ES-I3 (cell line): ENCODE results near the gene PPT2.

Experiments
- H3K36me3 ChIP-seq: 2 replicates; pipeline ENCODE4 v1.6.1; 2013; ENCODE audit warnings: mild to moderate bottlenecking, low read length, control low read depth, moderate library complexity; ENCODE audit not compliant: insufficient read depth
- H3K4me1 ChIP-seq: 2 replicates; pipeline ENCODE4 v1.6.1; 2013; ENCODE audit warnings: mild to moderate bottlenecking, control low read depth, low read length; ENCODE audit not compliant: insufficient read depth
- H3K9ac ChIP-seq: 2 replicates; pipeline ENCODE4 v1.6.1; 2013; ENCODE audit warnings: low read depth, mild to moderate bottlenecking, low read length, moderate library complexity
- H3K9me3 ChIP-seq: 2 replicates; pipeline ENCODE4 v1.6.1; 2013; ENCODE audit warnings: mild to moderate bottlenecking, low read length, moderate library complexity; ENCODE audit not compliant: control insufficient read depth, insufficient read depth

PPT2 gene

GRCh38 chr6:32152769-32153563 is 975 bp upstream of the PPT2 start:
- H3K36me3 ChIP-seq = peaks cover 4% of the 10 kb centered on the region; the same call in 1 of the 2 replicates
- H3K9me3 ChIP-seq = no peaks in the 10 kb centered on the region
- peak overlapping the region; percentile 86 for H3K9ac ChIP-seq
- H3K4me1 ChIP-seq = peaks cover 15% of the 10 kb centered on the region; the same call in 1 of the 2 replicates

- no peaks in the 10 kb centered on the region for H3K9me3 ChIP-seq
- peaks cover 4% of the 10 kb centered on the region; the same call in 1 of the 2 replicates for H3K36me3 ChIP-seq
- peak overlapping the region; percentile 86 for H3K9ac ChIP-seq
- peaks cover 15% of the 10 kb centered on the region; the same call in 1 of the 2 replicates for H3K4me1 ChIP-seq
Measured at GRCh38 chr6:32154514-32155161, 697 bp downstream of the PPT2 start.

GRCh38 chr6:32156891-32157290 is 3.0 kb downstream of the PPT2 start:
- no peaks in the 10 kb centered on the region for H3K9me3 ChIP-seq
- peaks cover 4% of the 10 kb centered on the region; the same call in 1 of the 2 replicates for H3K36me3 ChIP-seq
- H3K9ac ChIP-seq = no peak overlapping the region
- H3K4me1 ChIP-seq = peaks cover 10% of the 10 kb centered on the region; the same call in 1 of the 2 replicates

GRCh38 chr6:32158052-32158451 is 4.1 kb downstream of the PPT2 start:
- H3K36me3 ChIP-seq = peaks cover 4% of the 10 kb centered on the region; the same call in 1 of the 2 replicates
- no peaks in the 10 kb centered on the region for H3K9me3 ChIP-seq
- 0 out of 2 replicates have a peak, but pooled peaks cover 4% of the 10 kb centered on the region for H3K4me1 ChIP-seq
- H3K9ac ChIP-seq = no peak overlapping the region

GRCh38 chr6:32163559-32164258 is 9.8 kb downstream of the PPT2 start:
- 0 out of 2 replicates have a peak, but pooled peaks cover 5% of the 10 kb centered on the region for H3K36me3 ChIP-seq
- H3K9me3 ChIP-seq = no peaks in the 10 kb centered on the region
- H3K4me1 ChIP-seq = peaks cover 10% of the 10 kb centered on the region; the same call in 1 of the 2 replicates
- no peak overlapping the region for H3K9ac ChIP-seq

- Histone ChIP-seq H3K36me3 (0 out of 2 replicates have a peak, but pooled peaks cover 5% of the 10 kb centered on the region), H3K9ac (no peak within 1 kb of the TSS), H3K4me1 (peaks cover 10% of the 10 kb centered on the region; the same call in 1 of the 2 replicates), H3K9me3 (no peaks in the 10 kb centered on the region)
Measured at GRCh38 chr6:32164295-32164694, 10.4 kb downstream of the PPT2 start, which contains the start of gene EGFL8. Gene EGFL8, plus strand, starts transcription at chr6:32164595. Its CDS starts 1,571 bp downstream, at chr6:32166166.

- Histone ChIP-seq H3K9me3 (no peaks in the 10 kb centered on the region), H3K36me3 (0 out of 2 replicates have a peak, but pooled peaks cover 9% of the 10 kb centered on the region), H3K9ac (no peak overlapping the region), H3K4me1 (peaks cover 10% of the 10 kb centered on the region; the same call in 1 of the 2 replicates)
Measured at GRCh38 chr6:32166411-32167061, 12.6 kb downstream of the PPT2 start.

- Histone ChIP-seq H3K36me3 (0 out of 2 replicates have a peak, but pooled peaks cover 9% of the 10 kb centered on the region), H3K9me3 (no peaks in the 10 kb centered on the region), H3K9ac (peak overlapping the region; percentile 27; the same call in 1 of the 2 replicates), H3K4me1 (peaks cover 10% of the 10 kb centered on the region; the same call in 1 of the 2 replicates)
Measured at GRCh38 chr6:32167154-32167760, 13.3 kb downstream of the PPT2 start.

GRCh38 chr6:32167761-32168262 is 13.9 kb downstream of the PPT2 start:
- H3K4me1 ChIP-seq = peaks cover 10% of the 10 kb centered on the region
- 0 out of 2 replicates have a peak, but pooled peaks cover 9% of the 10 kb centered on the region for H3K36me3 ChIP-seq
- H3K9me3 ChIP-seq = no peaks in the 10 kb centered on the region
- no peak overlapping the region for H3K9ac ChIP-seq

- 0 out of 2 replicates have a peak, but pooled peaks cover 9% of the 10 kb centered on the region for H3K36me3 ChIP-seq
- H3K9me3 ChIP-seq = no peaks in the 10 kb centered on the region
- H3K9ac ChIP-seq = no peak overlapping the region
- peaks cover 16% of the 10 kb centered on the region for H3K4me1 ChIP-seq
Measured at GRCh38 chr6:32168350-32168749, 14.4 kb downstream of the PPT2 start.

GRCh38 chr6:32168807-32169591 is 15.1 kb downstream of the PPT2 start:
- H3K36me3 ChIP-seq = 0 out of 2 replicates have a peak, but pooled peaks cover 9% of the 10 kb centered on the region
- H3K4me1 ChIP-seq = peaks cover 22% of the 10 kb centered on the region
- H3K9ac ChIP-seq = no peak overlapping the region
- H3K9me3 ChIP-seq = no peaks in the 10 kb centered on the region

GRCh38 chr6:32170294-32170693 is 16.4 kb downstream of the PPT2 start:
- H3K4me1 ChIP-seq = peaks cover 29% of the 10 kb centered on the region

More at GRCh38 chr6:32170294-32170693, 16.4 kb downstream of the PPT2 start:
- Histone ChIP-seq H3K36me3 (0 out of 2 replicates have a peak, but pooled peaks cover 9% of the 10 kb centered on the region), H3K9me3 (no peaks in the 10 kb centered on the region), H3K9ac (no peak overlapping the region)
